ENCODE measurements around the gene DNAJB8. TPM values are rescaled to one million over a fixed set of nuclear protein-coding genes. Genes with fewer than 3 reads are reported as not detected.
A peak's percentile ranks its signal among the peaks of the same experiment; 100 is the strongest.

The DNAJB8 gene
- total RNA-seq, 1 experiment from 2014 or later, result not detected

- intact Hi-C loops (cut with micrococcal nuclease; ENCODE audit: unreplicated experiment), result loop anchor here (5.0 kb wide), 1 partner anchor 407 kb away; no protein-coding TSS in a partner anchor
- Mint-ChIP-seq H3K4me1 (ENCODE audit: low read depth, unreplicated experiment) (peaks cover 8% of the 10 kb centered on the region), H3K36me3 (ENCODE audit: insufficient read depth, unreplicated experiment) (peaks cover 24% of the 10 kb centered on the region), H3K4me3 (ENCODE audit: unreplicated experiment) (no peak overlapping the region), H3K27me3 (ENCODE audit: insufficient read depth, unreplicated experiment) (no peaks in the 10 kb centered on the region), H3K9me3 (ENCODE audit: unreplicated experiment) (no peaks in the 10 kb centered on the region), H3K27ac (ENCODE audit: unreplicated experiment) (peak overlapping the region; percentile 83)
- POLR2A ChIA-PET, result no interaction called here
- TF ChIP-seq, protein P1, sequence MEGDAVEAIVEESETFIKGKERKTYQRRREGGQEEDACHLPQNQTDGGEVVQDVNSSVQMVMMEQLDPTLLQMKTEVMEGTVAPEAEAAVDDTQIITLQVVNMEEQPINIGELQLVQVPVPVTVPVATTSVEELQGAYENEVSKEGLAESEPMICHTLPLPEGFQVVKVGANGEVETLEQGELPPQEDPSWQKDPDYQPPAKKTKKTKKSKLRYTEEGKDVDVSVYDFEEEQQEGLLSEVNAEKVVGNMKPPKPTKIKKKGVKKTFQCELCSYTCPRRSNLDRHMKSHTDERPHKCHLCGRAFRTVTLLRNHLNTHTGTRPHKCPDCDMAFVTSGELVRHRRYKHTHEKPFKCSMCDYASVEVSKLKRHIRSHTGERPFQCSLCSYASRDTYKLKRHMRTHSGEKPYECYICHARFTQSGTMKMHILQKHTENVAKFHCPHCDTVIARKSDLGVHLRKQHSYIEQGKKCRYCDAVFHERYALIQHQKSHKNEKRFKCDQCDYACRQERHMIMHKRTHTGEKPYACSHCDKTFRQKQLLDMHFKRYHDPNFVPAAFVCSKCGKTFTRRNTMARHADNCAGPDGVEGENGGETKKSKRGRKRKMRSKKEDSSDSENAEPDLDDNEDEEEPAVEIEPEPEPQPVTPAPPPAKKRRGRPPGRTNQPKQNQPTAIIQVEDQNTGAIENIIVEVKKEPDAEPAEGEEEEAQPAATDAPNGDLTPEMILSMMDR (IDR thresholded peaks at IDR 0.05; ENCODE audit: insufficient read depth in 1 of 2, low read depth in 1 of 2, low read length in 1 of 2, severe bottlenecking in 1 of 2, unreplicated experiment in 1 of 2), result no peak
- no peaks in the 10 kb centered on the region for H3K36me3 ChIP-seq (ENCODE audit: control insufficient read depth, insufficient read depth, low read length)
- no peaks in the 10 kb centered on the region for H3K27me3 ChIP-seq (replicated peaks; ENCODE audit: control insufficient read depth, insufficient read depth, low read length)
- no TSS peak for BruUV-seq (replicated peaks)
- H3K4me1 ChIP-seq, result peaks cover 16% of the 10 kb centered on the region
- H3K9me3 ChIP-seq, result no peaks in the 10 kb centered on the region
- H3K4me3 ChIP-seq (ENCODE audit: low read depth, low read length), result no peak overlapping the region
- CTCF ChIA-PET, result no interaction called here
- no peak for DNase-seq
Observed at GRCh38 chr3:128504533-128504915, 37.8 kb upstream of the DNAJB8 start.

GRCh38 chr3:128503751-128504532, 37.3 kb upstream of the DNAJB8 start:
- peaks cover 16% of the 10 kb centered on the region for H3K4me1 ChIP-seq
- no peaks in the 10 kb centered on the region for H3K27me3 ChIP-seq (replicated peaks; ENCODE audit: control insufficient read depth, insufficient read depth, low read length)
- TF ChIP-seq, protein P1 (IDR thresholded peaks at IDR 0.05; ENCODE audit: insufficient read depth in 1 of 2, low read depth in 1 of 2, low read length in 1 of 2, severe bottlenecking in 1 of 2, unreplicated experiment in 1 of 2), result no peak
- DNase-seq, result no peak
- intact Hi-C loops (cut with micrococcal nuclease; ENCODE audit: unreplicated experiment), result loop anchor here (2.0 to 5.0 kb wide), 3 partner anchors 77 to 407 kb away; no protein-coding TSS in a partner anchor
- H3K4me3 ChIP-seq (ENCODE audit: low read depth, low read length), result no peak overlapping the region
- H3K9me3 Mint-ChIP-seq (ENCODE audit: unreplicated experiment), result no peaks in the 10 kb centered on the region
- no peak overlapping the region for H3K4me3 Mint-ChIP-seq (ENCODE audit: unreplicated experiment)
- H3K4me1 Mint-ChIP-seq (ENCODE audit: low read depth, unreplicated experiment), result peaks cover 8% of the 10 kb centered on the region
- no TSS peak for BruUV-seq (replicated peaks)
- H3K9me3 ChIP-seq, result no peaks in the 10 kb centered on the region
- ChIA-PET POLR2A (no interaction called here), CTCF (interaction anchor here (1.1 kb wide), 1 partner anchor 101 kb away, joined by 3 read pairs; no protein-coding TSS in a partner anchor)
- H3K27ac Mint-ChIP-seq (ENCODE audit: unreplicated experiment), result peak overlapping the region; percentile 83
- no peaks in the 10 kb centered on the region for H3K36me3 ChIP-seq (ENCODE audit: control insufficient read depth, insufficient read depth, low read length)
- H3K36me3 Mint-ChIP-seq (ENCODE audit: insufficient read depth, unreplicated experiment), result peaks cover 24% of the 10 kb centered on the region
- H3K27me3 Mint-ChIP-seq (ENCODE audit: insufficient read depth, unreplicated experiment), result no peaks in the 10 kb centered on the region

DNA sequence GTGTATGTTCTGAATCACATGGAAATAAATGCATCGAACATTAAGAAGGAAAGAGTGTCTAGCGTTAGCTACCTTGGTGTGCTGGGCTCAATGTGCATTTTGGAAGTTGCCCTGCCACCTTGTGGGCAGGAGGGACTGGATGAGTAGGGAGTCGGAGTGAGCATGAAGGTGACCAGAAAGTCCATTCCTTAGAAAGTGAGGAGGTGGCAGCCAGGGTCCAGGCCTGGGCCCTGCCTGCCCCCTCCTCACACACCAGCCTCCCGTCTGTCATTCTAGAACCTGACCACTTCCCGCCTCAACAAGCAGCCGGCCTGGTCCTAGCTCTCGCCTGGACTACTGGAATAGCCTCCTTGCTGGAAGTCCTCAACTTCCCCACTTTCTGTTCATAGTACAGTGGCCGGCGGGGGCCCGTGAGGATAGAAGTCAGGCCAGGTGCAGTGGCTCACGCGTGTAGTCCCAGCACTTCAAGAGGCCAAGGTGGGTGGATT, 36.5 kb upstream of the DNAJB8 start:
- TF ChIP-seq, protein P1 (IDR thresholded peaks at IDR 0.05; ENCODE audit: insufficient read depth in 1 of 2, low read depth in 1 of 2, low read length in 1 of 2, severe bottlenecking in 1 of 2, unreplicated experiment in 1 of 2), result peak in 1 of 2 experiments; percentile 59
- CTCF ChIA-PET, result interaction anchor here (0.9 to 1.1 kb wide), 2 partner anchors 102 to 196 kb away, joined by 3 to 4 read pairs; no protein-coding TSS in a partner anchor

More for the DNA sequence above, 36.5 kb upstream of the DNAJB8 start:
- DNase-seq, result peak in 1 of 2 experiments; percentile 54
- H3K4me1 ChIP-seq, result peaks cover 16% of the 10 kb centered on the region
- intact Hi-C loops (cut with micrococcal nuclease; ENCODE audit: unreplicated experiment), result loop anchor here (2.0 to 5.0 kb wide), 3 partner anchors 76 to 406 kb away; no protein-coding TSS in a partner anchor
- Mint-ChIP-seq H3K27me3 (ENCODE audit: insufficient read depth, unreplicated experiment) (no peaks in the 10 kb centered on the region), H3K4me3 (ENCODE audit: unreplicated experiment) (no peak overlapping the region), H3K36me3 (ENCODE audit: insufficient read depth, unreplicated experiment) (peaks cover 24% of the 10 kb centered on the region), H3K27ac (ENCODE audit: unreplicated experiment) (no peak overlapping the region), H3K4me1 (ENCODE audit: low read depth, unreplicated experiment) (peaks cover 8% of the 10 kb centered on the region), H3K9me3 (ENCODE audit: unreplicated experiment) (no peaks in the 10 kb centered on the region)
- H3K4me3 ChIP-seq (ENCODE audit: low read depth, low read length), result no peak overlapping the region
- POLR2A ChIA-PET, result no interaction called here
- BruUV-seq (replicated peaks), result no TSS peak
- H3K9me3 ChIP-seq, result no peaks in the 10 kb centered on the region
- no peaks in the 10 kb centered on the region for H3K36me3 ChIP-seq (ENCODE audit: control insufficient read depth, insufficient read depth, low read length)
- H3K27me3 ChIP-seq (replicated peaks; ENCODE audit: control insufficient read depth, insufficient read depth, low read length), result no peaks in the 10 kb centered on the region

All from Caco-2 (cell line).